Karpas-422 (cell line): ENCODE results near the gene DNAJC25. TPM values are rescaled to one million over a fixed set of nuclear protein-coding genes. Genes with fewer than 3 reads are reported as not detected.
A peak's percentile ranks its signal among the peaks of the same experiment; 100 is the strongest.

ENCODE experiments used
- DNase-seq: peaks from one replicate; pipeline ENCODE4 v3.0.0-alpha.2; 2015
- H2AFZ ChIP-seq: fragments of 200-600 bp; sonication (generic); 2 replicates; pipeline ENCODE4 v1.6.1; 2014; ENCODE audit warnings: antibody characterized with exemption, low read length, mixed read lengths
- H3K27ac ChIP-seq: fragments of 200-600 bp; sonication (generic); 2 replicates; pipeline ENCODE4 v1.5.1; 2014; ENCODE audit warnings: mild to moderate bottlenecking, low read length, moderate library complexity
- H3K27me3 ChIP-seq: fragments of 200-600 bp; sonication (generic); 2 replicates; pipeline ENCODE4 v1.6.1; 2014; ENCODE audit warnings: low read length, mixed read lengths
- H3K36me3 ChIP-seq: fragments of 200-600 bp; sonication (generic); 2 replicates; pipeline ENCODE4 v1.6.1; 2014; ENCODE audit warnings: low read length, mixed read lengths; ENCODE audit not compliant: insufficient read depth
- H3K4me1 ChIP-seq: fragments of 200-600 bp; sonication (generic); 2 replicates; pipeline ENCODE4 v1.6.1; 2014; ENCODE audit warnings: mild to moderate bottlenecking, low read length, mixed read lengths
- H3K4me2 ChIP-seq: fragments of 200-600 bp; sonication (generic); 2 replicates; pipeline ENCODE4 v1.6.1; 2014; ENCODE audit warnings: low read length, low read depth, mild to moderate bottlenecking; ENCODE audit not compliant: poor library complexity, severe bottlenecking
- H3K4me3 ChIP-seq: fragments of 200-600 bp; sonication (generic); 2 replicates; pipeline ENCODE4 v1.5.1; 2014; ENCODE audit warnings: mild to moderate bottlenecking, antibody characterized with exemption, low read length, mixed read lengths
- H3K79me2 ChIP-seq: fragments of 200-600 bp; sonication (generic); 2 replicates; pipeline ENCODE4 v1.6.1; 2014; ENCODE audit warnings: mild to moderate bottlenecking, low read length, mixed read lengths
- H3K9ac ChIP-seq: fragments of 200-600 bp; sonication (generic); 2 replicates; pipeline ENCODE4 v1.6.0; 2014; ENCODE audit warnings: low read length
- H3K9me2 ChIP-seq: fragments of 200-600 bp; sonication (generic), shearing (Covaris generic); replicated peaks from 2 replicates; pipeline ENCODE4 v1.6.0; 2014; ENCODE audit warnings: mild to moderate bottlenecking, low read length, moderate library complexity; ENCODE audit not compliant: insufficient read depth
- H3K9me3 ChIP-seq: fragments of 300-700, 200-600 bp; sonication (generic); 2 replicates; pipeline ENCODE4 v1.6.1; 2014; ENCODE audit warnings: low read length, mixed read lengths
- H4K20me1 ChIP-seq: fragments of 200-600 bp; sonication (generic); 2 replicates; pipeline ENCODE4 v1.6.1; 2014; ENCODE audit warnings: mild to moderate bottlenecking, antibody characterized with exemption, low read length, low read depth; ENCODE audit not compliant: insufficient read depth
- total RNA-seq: library from RNA; depleted of rRNA; stranded (reverse); fragments of >200 nt; shearing (Covaris generic); gene quantifications from 2 replicates; pipeline ENCODE4 v1.2.3, GENCODE V29; 2014; ENCODE audit warnings: low replicate concordance

The DNAJC25 gene
- total RNA-seq, 1 experiment from 2014 or later = 10.2 TPM

- H3K27me3 ChIP-seq = no peaks in the 10 kb centered on the region
- H3K4me2 ChIP-seq = peak overlapping the region; percentile 98
- peaks cover 39% of the 10 kb centered on the region for H4K20me1 ChIP-seq
- no peaks in the 10 kb centered on the region for H3K9me3 ChIP-seq
- H3K9ac ChIP-seq = peak overlapping the region; percentile 88
- DNase-seq = no peak
- peaks cover 35% of the 10 kb centered on the region for H3K4me1 ChIP-seq
- H3K9me2 ChIP-seq = no peaks in the 10 kb centered on the region
- peaks cover 62% of the 10 kb centered on the region for H3K79me2 ChIP-seq
- no peak overlapping the region for H2AFZ ChIP-seq
- H3K27ac ChIP-seq = peak overlapping the region; percentile 59
- H3K36me3 ChIP-seq = peaks cover 32% of the 10 kb centered on the region
- peak overlapping the region; percentile 80 for H3K4me3 ChIP-seq
These were observed 926 bp downstream of the DNAJC25 start for GRCh38 chr9:111632060-111632459.

DNA sequence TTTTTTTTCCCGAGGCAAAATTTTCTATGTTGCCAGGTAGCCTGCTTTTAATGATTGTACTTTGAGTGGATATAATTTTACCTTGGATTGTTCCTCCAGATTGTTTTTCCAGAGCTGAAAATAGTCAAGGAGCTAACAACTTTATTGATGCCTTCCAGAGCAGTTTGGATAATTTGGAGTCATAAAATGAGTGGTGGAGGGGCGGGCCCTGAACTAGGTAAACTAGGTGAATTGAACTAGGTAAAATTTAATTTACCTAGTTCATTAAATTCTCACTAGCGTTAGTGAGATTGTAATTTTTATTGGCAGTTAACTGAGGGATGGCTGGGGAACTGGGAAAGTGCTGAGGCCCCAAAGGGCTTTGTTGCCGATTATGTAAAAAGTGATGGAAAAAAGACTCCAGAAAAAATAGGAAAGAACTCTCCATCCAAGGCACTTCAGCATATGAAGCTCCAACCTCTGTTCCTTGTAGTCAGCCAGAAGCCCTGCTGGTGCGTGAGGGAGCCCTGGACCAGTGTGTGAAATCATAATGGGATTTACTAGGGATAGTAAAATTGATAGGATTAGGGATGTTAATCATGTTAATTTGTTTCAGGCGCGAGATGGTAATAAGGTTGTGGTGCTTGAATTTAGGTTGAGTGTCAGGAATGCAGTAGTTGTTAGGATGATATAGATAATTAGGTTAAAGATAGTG lies 1.7 kb downstream of the DNAJC25 start:
- no peaks in the 10 kb centered on the region for H3K9me2 ChIP-seq
- peak; percentile 14 for DNase-seq
- no peaks in the 10 kb centered on the region for H3K27me3 ChIP-seq
- H4K20me1 ChIP-seq = peaks cover 41% of the 10 kb centered on the region
- H3K9me3 ChIP-seq = no peaks in the 10 kb centered on the region
- H3K27ac ChIP-seq = peak overlapping the region; percentile 59
- no peak overlapping the region for H2AFZ ChIP-seq
- peak overlapping the region; percentile 88 for H3K9ac ChIP-seq
- H3K4me3 ChIP-seq = peak overlapping the region; percentile 80
- H3K36me3 ChIP-seq = peaks cover 32% of the 10 kb centered on the region
- peak overlapping the region; percentile 98 for H3K4me2 ChIP-seq
- H3K4me1 ChIP-seq = peaks cover 35% of the 10 kb centered on the region
- H3K79me2 ChIP-seq = peaks cover 70% of the 10 kb centered on the region

GRCh38 chr9:111633389-111633736 lies 2.2 kb downstream of the DNAJC25 start:
- peaks cover 41% of the 10 kb centered on the region for H4K20me1 ChIP-seq
- H3K27me3 ChIP-seq = no peaks in the 10 kb centered on the region
- peak overlapping the region; percentile 98 for H3K4me2 ChIP-seq
- peak overlapping the region; percentile 88; the same call in 1 of the 2 replicates for H3K9ac ChIP-seq
- H3K4me3 ChIP-seq = peak overlapping the region; percentile 80; the same call in 1 of the 2 replicates
- no peak for DNase-seq
- peaks cover 35% of the 10 kb centered on the region for H3K4me1 ChIP-seq
- no peak overlapping the region for H3K27ac ChIP-seq
- H3K9me3 ChIP-seq = no peaks in the 10 kb centered on the region
- no peaks in the 10 kb centered on the region for H3K9me2 ChIP-seq
- peaks cover 32% of the 10 kb centered on the region for H3K36me3 ChIP-seq
- H3K79me2 ChIP-seq = peaks cover 75% of the 10 kb centered on the region
- no peak overlapping the region for H2AFZ ChIP-seq

DNA sequence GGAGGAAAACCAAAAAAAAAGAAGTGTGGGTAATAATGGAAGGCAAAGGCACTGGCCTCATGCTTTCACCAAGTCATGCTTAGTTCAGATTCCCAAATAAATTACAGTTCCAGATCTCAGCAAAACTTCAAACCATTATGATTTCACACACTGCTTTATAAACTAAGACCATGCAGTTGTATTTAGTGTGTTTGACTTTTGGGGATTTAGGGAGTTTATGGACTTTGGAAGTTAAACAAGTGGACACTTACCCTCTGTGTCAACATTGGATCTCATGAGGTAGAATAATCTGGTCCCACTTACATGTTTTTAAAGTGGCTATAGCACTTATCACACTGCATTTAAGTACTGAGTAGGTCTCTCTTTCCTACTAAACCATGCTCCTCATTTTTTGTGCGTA lies 3.7 kb downstream of the DNAJC25 start:
- H3K36me3 ChIP-seq = peaks cover 40% of the 10 kb centered on the region
- H3K4me3 ChIP-seq = no peak overlapping the region
- peaks cover 90% of the 10 kb centered on the region for H3K79me2 ChIP-seq
- no peak overlapping the region for H3K9ac ChIP-seq
- no peaks in the 10 kb centered on the region for H3K9me2 ChIP-seq
- H3K9me3 ChIP-seq = no peaks in the 10 kb centered on the region; the same call in 1 of the 2 replicates
- no peak overlapping the region for H2AFZ ChIP-seq
- no peak overlapping the region for H3K27ac ChIP-seq
- peaks cover 35% of the 10 kb centered on the region for H3K4me1 ChIP-seq
- DNase-seq = no peak
- no peak overlapping the region for H3K4me2 ChIP-seq
- no peaks in the 10 kb centered on the region for H3K27me3 ChIP-seq
- peaks cover 49% of the 10 kb centered on the region for H4K20me1 ChIP-seq

GRCh38 chr9:111637421-111637950 lies 6.4 kb downstream of the DNAJC25 start:
- H2AFZ ChIP-seq = no peak overlapping the region
- peaks cover 39% of the 10 kb centered on the region for H3K36me3 ChIP-seq
- no peak overlapping the region for H3K4me2 ChIP-seq
- no peaks in the 10 kb centered on the region for H3K27me3 ChIP-seq
- H3K27ac ChIP-seq = no peak overlapping the region
- DNase-seq = no peak
- peaks cover 44% of the 10 kb centered on the region for H4K20me1 ChIP-seq
- H3K4me1 ChIP-seq = peaks cover 24% of the 10 kb centered on the region
- no peak overlapping the region for H3K4me3 ChIP-seq
- no peaks in the 10 kb centered on the region; the same call in 1 of the 2 replicates for H3K9me3 ChIP-seq
- no peaks in the 10 kb centered on the region for H3K9me2 ChIP-seq
- no peak overlapping the region for H3K9ac ChIP-seq
- peaks cover 74% of the 10 kb centered on the region for H3K79me2 ChIP-seq

DNA sequence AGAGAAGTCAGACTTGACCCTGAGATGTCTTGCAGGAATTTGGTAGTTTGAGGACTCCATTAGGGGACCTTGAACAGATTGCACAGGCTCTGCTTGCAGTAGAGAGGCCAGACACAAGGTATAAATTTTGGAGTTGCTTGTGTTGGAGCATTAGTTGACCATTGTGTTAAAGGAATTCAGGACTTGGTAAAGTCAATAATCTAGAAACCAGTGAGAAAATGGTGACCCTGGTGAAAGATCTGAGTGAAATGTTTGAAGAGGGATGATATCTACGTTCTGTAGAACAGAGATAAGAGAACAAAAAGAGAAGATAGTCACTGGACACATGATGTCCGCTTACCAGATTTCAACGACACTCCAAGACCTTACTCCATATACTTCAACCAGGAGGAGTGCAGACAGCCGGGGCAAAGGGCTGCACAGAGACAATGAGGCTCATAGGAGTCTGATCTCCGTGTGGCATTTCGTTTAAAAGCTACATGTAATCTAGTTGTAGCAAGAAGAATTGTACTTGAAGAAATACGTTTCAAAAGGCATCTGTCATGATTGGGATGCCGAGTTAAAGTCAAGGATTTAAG lies 13.2 kb downstream of the DNAJC25 start:
- H3K27me3 ChIP-seq = no peaks in the 10 kb centered on the region
- peaks cover 5% of the 10 kb centered on the region; the same call in 1 of the 2 replicates for H4K20me1 ChIP-seq
- no peak overlapping the region for H3K4me2 ChIP-seq
- no peak overlapping the region for H2AFZ ChIP-seq
- H3K36me3 ChIP-seq = peaks cover 30% of the 10 kb centered on the region
- no peak overlapping the region for H3K9ac ChIP-seq
- no peaks in the 10 kb centered on the region for H3K4me1 ChIP-seq
- DNase-seq = no peak
- H3K9me3 ChIP-seq = no peaks in the 10 kb centered on the region
- H3K79me2 ChIP-seq = peaks cover 68% of the 10 kb centered on the region
- H3K4me3 ChIP-seq = no peak overlapping the region
- no peaks in the 10 kb centered on the region for H3K9me2 ChIP-seq
- H3K27ac ChIP-seq = no peak overlapping the region

DNA sequence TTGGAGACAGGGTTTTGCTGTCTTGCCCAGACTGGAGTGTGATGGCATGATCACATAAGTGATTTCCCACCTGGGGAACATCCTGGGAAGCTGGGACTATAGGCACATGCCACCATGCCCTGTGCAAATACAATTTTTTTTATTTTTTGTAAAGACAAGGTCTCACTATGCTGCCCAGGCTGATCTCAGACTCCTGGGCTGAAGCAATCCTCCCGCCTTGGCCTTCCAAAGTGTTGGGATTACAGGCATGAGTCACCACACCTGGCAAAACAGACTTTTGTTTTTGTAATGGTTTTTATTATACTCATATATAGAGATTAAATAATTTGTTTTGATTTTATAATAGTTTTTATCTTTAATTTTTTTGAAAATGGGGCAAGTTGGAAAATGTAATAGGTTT lies 14.7 kb downstream of the DNAJC25 start:
- DNase-seq = no peak
- H3K9me2 ChIP-seq = no peaks in the 10 kb centered on the region
- no peaks in the 10 kb centered on the region for H3K9me3 ChIP-seq
- no peak overlapping the region for H3K4me2 ChIP-seq
- H3K9ac ChIP-seq = no peak overlapping the region
- H4K20me1 ChIP-seq = peaks cover 5% of the 10 kb centered on the region; the same call in 1 of the 2 replicates
- H2AFZ ChIP-seq = no peak overlapping the region
- no peak overlapping the region for H3K4me3 ChIP-seq
- no peaks in the 10 kb centered on the region for H3K4me1 ChIP-seq
- H3K27me3 ChIP-seq = no peaks in the 10 kb centered on the region
- no peak overlapping the region for H3K27ac ChIP-seq
- peaks cover 77% of the 10 kb centered on the region for H3K79me2 ChIP-seq
- H3K36me3 ChIP-seq = peaks cover 44% of the 10 kb centered on the region

DNA sequence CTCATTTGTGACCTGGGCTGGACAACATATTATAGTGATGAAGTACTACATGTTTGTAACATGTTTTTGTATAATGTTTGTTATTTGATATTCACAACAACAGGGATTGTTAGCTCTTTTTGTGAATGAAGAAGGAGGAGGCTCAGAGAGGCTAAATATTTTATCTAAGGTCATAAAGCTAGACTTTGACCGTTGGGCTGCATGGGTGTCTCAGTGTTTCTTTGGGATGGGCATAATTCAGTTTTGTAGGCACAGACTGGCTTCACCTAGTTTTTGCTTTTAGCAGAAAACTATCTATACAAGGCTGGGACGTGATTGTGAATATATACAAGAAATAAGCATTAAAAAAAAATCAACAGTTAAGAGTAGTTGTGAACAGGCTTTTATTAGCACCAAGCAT lies 15.3 kb downstream of the DNAJC25 start:
- Histone ChIP-seq H3K27me3 (no peaks in the 10 kb centered on the region), H3K9me3 (no peaks in the 10 kb centered on the region), H3K36me3 (peaks cover 44% of the 10 kb centered on the region), H3K9ac (no peak overlapping the region), H3K4me3 (no peak overlapping the region), H4K20me1 (peaks cover 5% of the 10 kb centered on the region; the same call in 1 of the 2 replicates), H3K4me1 (no peaks in the 10 kb centered on the region), H3K79me2 (peaks cover 78% of the 10 kb centered on the region), H3K4me2 (no peak overlapping the region), H2AFZ (no peak overlapping the region), H3K9me2 (no peaks in the 10 kb centered on the region), H3K27ac (no peak overlapping the region)
- DNase-seq = no peak
